GM19452 (cell line): ENCODE results near the gene IARS2.
"Not testable (repeated sequence)": the region's sequence is repeated elsewhere in the genome, so short reads cannot be mapped to it uniquely, and the experiment has no call there.

Source experiments
- ATAC-seq: cut with Tn5 transposase; IDR thresholded peaks from one replicate; pipeline ENCODE4 v1.9.1; 2021; ENCODE audit not compliant: unreplicated experiment

Gene IARS2

DNA sequence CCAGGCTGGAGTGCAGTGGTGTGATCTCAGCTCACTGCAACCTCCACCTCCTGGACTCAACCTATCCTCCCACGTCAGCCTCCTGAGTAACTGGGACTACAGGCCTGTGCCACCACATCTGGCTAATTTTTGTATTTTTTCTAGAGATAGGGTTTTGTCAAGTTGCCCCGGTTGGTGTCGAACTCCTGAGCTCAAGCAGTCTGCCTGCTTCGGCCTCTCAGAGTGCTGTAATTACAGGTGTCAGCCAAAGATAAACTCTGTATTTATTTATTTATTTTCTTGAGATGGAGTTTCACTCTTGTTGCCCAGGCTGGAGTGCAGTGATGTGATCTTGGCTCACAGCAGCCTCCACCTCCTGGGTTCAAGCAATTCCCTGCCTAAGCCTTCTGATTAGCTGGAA lies 18.7 kb downstream of the IARS2 start:
- not testable (repeated sequence) for ATAC-seq

DNA sequence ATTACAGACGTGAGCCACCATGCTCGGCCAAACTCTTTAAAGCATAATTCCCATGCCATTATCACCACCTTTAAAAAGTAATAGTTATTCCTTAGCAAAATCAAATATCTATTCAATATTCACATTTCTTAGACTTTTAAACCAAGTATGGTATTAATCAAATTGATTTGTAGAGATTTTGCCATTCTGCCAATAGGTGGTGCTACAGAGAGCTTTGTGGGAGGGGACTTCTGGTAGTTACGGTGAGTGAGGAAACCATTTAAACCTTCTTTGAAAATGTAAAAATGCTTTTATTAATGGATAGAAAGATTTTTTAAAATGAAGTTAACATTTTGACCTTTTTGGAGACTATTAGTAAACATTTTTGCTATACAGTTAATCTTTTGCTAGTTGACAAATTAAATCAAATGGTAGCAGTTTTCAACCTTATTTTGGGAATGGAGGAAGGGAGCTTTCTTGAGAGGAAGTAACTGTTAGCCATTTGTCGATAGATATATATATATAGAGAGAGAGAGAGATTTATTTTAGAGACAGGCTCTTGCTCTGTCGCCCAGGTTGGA lies 19.3 kb downstream of the IARS2 start:
- ATAC-seq: no peak

DNA sequence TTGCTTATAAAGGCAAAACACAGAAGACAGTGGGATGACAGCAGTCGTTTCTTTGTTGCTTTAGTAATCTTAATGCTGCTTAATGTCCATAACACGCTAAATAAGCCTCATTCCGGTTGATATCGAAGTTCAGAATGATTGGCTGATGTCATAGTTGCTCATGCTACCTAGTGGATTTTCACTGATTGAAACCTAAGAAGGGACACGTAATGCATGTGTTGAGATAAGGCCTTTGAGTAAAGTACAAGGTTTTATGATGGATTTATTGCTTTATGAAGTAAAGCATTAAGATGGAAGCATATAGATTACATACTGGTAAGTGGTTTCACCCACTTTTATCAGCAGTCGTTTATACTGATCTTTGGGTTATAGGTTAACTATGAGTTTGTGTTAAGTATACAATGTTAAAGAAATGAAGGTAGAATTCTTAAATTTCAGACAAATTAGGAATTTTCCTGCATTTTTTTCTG lies 25.1 kb downstream of the IARS2 start:
- ATAC-seq: no peak

DNA sequence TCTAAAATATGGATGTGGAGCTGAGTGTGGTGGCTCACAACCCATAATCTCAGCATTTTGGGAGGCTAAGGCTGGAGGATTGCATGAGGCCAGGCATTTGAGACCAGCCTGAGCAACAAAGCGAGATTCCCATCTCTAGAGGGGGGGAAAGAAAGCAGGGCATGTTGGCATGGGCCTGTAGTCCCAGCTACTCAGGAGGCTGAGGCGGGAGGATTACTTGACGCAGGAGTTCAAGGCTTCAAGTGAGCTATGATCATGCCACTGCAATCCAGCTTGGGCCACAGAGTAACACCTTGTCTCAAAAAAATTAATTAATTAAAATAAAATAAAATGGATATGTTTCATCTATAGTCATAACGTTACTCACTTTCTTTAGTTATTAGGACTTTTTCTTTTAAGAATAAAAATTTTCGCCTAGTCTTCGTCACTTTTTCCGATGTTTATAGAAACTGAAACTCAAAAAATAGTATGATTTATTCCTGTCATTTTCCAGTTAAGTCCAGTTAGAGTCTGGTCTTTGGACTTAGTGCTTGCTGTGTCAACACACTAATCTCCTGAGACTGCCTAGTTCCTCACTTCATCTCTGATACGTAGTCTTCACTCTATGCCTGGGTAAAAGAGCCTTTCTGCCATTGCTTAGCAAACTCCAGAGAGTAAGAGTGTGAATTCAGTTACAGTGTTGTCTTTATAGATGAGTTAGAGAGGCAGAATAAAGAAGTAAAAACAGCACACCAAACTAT lies 28.0 kb downstream of the IARS2 start:
- ATAC-seq: no peak

DNA sequence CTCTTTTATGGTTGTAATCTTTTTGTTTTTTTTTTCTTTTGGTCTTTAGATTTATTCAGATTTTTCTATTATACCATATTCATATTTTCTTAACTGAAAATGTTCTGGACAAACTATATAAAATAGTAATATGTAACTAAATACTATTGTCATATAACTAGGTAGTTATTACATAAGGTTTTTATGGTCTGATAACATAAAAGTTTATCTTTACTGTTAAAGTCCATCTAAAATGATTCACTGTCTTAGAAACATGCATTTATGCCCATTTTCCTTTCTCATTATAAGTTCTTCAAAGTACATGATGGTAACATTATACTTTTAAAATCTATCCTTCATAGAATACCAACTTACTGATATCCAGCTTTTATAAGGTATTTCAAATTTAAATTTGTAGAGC lies 29.1 kb downstream of the IARS2 start:
- no peak for ATAC-seq

DNA sequence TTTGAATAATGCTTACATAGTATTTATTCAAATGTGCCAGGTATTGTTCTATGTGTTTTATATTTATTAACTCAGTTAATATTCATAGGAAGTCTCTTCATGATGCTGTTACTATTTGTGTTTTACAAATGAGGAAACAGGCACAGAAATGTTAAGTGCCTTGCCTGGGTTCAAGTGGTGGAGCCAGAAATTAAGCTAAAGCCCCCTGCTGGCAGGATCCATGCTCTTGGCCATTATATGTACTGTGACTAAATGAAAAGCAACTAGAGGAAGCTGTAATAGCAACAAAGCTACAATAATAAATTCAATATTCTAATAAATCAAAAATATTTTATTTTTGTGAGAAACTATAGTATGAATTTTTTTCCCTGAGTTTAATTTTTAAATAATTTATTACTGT lies 30.0 kb downstream of the IARS2 start:
- no peak for ATAC-seq

DNA sequence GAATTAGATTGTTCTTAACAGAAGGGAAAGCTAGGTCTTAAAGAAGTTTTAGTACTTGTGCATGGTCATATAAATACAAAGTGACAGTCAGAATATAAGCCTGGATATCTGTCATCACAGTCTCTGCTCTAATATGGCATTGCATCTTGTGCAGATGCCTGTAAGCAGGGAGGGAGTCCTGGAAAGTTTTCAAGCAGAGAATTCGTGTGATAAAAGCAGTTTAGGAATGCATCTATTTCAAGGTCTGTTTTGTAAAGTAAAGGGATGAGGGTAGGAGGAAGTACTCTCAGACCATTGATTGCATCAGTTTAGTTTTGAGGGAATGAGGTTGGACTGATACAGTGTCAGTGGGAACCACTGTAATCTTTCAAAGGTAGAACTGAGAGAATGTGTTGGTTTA lies 30.6 kb downstream of the IARS2 start:
- ATAC-seq: no peak

DNA sequence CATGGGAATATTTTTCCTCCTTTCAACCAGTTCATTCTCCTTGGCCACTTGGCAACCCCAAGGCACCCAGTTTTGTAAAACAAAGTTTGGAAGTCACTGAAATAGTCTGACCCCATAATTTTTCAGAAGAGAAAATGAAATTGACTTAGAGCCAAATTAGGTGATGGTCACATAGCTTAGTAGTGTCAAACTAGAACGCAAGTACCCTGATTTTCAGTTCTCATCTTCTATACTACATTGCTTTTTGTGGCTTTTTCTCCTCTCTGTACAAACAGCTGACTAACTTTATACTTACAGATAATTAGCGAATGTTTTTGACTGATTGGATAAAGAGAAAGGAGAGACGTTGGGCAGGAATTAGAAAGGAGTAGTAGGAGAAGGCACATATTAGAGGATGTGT lies 33.1 kb downstream of the IARS2 start:
- no peak for ATAC-seq

DNA sequence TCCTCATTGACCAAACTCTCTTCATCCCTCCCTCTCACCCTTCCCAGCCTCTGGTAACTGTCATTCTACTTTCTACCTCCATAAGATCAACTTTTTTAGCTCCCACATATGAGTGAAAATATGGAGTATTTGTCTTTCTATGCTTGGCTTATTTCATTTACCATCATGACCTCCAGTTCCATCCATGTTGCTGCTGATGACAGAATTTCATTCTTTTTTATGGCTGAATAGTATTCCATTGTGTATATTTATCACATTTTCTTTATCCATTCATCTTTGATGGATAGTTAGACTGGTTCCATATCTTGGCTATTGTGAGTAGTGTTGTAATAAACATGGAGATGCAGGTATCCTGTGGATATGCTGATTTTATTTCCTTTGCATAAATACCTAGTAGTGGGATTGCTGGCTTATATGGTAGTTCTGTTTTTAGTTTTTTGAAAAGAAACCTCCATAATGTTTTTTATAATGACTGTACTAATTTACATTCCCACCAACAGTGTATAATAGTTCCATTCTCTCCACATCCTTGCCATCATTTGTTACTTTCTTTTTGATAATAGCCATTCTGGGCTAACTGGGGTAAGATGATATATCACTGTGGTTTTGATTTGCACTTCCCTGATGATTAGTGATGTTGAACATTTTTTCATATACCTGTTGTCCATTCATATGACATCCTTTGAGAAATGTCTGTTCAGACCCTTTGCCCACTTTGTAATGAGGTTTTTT lies 35.7 kb downstream of the IARS2 start:
- no peak for ATAC-seq

DNA sequence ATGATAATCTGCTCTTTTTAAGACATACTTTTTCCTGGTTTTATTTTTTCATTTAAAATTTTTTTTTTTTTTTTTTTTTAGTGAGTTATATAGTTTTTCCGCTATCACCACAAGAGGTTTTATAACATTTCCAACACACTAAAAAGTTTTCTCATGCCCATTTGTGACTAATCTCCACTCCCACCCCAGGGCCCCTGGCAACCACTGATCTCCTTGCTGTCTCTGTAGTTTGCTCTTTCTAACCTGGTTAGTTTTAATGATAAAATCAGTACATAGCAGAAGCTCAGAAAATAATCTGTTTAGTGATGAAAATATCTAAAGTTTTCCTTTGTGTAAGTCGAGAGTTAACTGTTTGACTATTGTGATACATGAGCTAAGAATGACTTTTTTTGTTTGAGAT lies 41.8 kb downstream of the IARS2 start:
- ATAC-seq: no peak

DNA sequence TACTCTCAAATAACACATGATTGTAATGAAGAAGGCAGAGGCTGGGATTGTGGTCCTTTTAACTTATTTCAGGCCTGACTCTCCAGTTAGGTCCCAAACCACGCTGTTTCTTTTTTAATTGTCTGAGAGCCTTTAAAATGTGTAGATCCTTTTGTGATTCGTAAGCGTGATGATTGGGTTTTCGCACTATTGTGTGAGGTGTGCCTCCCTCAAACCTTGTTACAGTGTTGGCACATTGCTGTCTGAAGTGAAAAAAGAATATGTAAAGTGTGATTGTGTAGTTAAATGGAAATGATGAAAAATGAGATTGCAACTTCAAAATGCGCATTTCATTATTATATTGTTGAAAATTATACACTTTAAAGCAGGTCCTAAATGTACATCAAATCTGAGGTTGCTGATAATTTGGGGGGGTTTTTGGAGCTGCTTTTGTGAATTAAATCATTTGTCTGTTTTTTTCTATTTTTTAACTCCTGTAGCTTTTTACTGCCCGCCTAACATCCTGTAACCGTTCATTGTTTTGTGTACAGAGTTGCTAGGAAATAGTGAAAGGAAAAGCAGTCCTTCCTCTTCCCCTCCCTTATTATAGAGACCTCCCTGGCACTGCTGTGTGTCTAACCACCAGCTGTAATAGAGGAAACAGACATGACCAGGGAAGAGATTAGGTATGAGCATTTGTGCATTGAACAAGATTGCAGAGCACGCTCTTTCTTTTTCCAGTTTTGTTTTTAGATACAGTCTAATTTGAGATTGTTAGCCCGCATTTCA lies 43.3 kb downstream of the IARS2 start:
- no peak for ATAC-seq

DNA sequence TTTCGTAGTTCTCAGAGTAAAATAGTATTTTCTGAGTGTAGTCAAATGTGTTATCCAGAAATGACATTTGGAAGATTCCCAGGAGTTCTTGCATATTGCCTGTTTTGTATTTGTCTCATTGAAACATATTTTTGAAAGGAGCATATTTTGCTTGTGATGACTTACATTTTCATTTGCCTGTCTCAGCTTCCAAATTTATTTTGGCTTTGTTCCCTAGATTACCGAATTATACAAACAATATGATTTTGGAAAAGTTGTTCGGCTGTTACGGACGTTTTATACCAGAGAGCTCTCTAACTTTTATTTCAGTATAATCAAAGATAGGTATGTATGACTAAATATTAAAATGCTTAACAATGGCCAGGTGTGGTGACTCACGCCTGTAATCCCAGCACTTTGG lies 46.0 kb downstream of the IARS2 start:
- ATAC-seq: no peak

DNA sequence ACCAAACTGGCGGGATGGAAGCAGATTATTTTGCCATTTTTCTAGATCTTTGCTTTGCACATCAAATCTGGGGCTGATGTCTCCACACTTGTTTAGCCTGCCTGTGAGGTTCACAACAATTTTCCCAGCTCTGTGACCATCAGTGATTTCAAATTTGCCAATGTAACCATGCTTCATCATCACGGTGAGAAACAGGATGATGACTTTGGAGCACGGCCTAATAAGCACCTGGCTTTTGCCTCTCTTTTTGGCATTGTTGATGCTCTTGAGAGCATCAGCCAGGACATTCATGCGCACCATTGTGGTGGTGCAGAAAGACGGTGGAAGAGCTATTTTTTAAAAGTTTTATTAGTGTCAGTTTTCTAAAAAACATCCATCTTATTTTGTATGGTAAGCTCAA lies 50.1 kb downstream of the IARS2 start:
- no peak for ATAC-seq

DNA sequence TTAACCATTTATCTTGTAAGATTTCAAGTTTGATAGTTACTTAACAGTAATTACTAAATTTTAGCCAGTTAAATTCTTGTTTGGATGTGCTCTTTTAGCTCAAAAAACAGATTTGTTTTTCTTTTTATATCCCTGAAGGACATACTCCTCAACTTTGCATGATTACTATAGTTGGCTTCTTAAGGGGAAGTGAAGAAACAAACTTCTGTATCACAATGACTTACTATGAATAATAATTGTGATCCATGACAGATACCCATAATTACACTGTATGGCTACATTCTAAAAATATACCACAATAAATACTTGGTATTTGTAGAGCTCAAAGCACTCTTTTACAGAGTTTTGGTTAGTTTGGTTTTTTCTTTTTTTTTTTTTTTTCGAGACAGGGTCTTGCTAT lies 55.8 kb downstream of the IARS2 start:
- no peak for ATAC-seq

DNA sequence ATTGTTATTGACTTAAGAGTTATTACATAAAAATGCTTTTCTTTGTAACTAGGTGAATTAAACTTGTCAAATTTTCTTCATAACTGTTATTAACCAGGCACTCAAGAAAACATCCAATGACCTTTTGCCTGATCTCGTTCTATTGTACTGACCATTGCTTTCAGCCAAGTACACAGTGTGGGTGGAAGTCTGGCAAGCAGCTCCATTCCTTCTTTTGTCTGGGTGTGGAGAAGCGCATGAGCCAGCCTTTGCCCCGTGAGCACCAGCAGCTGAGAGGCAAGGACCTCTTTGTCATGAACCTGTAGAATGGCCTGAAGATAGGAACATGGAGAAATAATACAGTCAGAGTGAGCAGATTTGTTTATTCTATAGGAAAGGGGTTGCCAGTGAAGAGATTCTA lies 57.5 kb downstream of the IARS2 start:
- ATAC-seq: no peak

DNA sequence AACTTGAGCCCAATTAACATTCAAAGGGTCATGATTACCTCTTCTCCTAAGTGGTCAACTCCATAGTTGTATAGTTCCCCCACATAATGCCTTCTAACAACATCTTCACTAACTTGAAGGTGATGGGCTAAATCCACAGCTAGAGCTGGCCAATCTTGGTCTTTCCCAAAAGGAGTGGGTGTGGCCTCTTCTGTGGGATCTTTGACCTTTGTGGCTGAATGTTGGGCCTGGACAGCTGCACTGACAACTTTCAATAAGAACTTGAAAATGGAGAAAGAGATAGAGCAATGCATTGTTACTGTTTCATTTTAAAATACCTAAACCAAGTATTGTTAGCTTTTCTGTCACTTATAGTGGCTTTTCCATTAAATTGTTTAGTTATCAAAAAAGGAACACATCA lies 59.2 kb downstream of the IARS2 start:
- ATAC-seq: no peak

DNA sequence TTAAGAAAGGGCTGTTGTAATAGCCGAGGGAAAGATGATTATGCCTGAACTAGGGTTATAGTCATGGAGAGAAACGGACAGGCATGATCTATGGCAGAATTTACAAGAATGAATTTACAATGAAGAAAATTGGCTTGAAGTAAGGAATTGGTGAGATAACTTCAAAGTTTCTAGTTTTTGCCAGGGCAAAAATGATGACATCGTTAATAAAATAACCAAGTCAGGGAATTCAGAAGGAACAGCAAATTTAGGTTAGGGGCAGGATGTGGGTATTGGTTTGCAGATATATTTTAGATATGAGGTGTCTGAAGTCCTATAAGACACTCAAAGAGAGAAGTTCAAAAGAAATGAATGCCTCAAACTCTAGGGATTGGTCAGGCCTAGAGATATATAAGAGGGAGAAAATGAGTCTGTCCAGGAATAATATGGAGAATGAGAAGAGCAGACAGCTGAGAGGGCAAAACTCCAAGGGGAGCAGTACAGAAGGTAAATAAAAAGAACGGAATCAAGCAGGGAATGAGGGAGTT lies 62.8 kb downstream of the IARS2 start:
- no peak for ATAC-seq

DNA sequence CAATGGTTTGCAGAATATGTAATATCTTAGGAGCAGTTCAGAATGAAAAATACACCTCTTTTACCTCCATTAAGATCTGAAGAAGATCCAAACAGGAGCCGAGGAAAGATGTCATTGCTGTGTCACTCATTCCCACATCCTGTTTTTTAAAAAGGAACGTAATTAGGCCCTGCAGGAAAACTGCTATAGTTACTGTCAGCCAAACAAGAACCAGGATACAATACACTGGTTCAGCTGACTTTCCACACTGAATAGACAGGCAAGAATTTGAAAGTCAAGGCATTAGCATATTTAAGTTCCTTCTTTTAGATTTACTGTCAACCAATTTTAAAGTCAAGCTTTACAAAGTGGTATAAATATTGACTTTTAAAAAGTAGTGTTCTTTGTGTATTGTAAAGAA lies 63.8 kb downstream of the IARS2 start:
- ATAC-seq: no peak

DNA sequence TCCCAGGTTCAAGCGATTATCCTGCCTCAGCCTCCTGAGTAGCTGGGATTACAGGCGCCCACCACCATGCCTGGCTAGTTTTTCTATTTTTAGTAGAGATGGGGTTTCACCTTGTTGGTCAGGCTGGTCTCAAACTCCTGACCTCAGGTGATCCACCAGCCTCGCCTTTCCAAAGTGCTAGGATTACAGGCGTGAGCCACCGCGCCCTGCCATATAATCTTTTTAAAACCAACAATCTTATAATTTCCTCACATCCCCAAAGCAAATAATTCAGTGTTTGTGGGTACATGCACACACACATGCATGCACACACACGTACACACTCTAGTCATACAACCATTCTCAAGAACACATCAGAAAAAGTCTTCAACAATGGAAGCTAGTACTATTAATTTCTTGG lies 64.6 kb downstream of the IARS2 start:
- not testable (repeated sequence) for ATAC-seq

DNA sequence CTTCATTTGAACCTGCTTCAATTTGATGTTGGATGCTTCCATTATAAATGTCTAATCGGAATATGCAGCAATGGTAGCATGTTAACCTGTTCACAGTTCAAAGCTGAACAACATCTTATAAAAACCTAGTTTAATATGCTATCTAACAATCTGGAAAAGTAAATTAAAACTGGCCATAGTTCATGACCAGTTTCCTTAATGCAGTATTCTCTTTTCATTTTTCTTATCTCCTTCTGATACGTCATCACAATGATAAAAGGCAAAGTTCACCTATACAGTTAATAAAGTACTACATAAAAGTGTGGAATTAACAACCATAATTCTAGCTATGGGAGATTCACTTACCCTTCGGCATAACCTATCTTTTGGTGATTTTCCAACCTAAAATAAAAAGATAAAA lies 65.1 kb downstream of the IARS2 start:
- no peak for ATAC-seq

DNA sequence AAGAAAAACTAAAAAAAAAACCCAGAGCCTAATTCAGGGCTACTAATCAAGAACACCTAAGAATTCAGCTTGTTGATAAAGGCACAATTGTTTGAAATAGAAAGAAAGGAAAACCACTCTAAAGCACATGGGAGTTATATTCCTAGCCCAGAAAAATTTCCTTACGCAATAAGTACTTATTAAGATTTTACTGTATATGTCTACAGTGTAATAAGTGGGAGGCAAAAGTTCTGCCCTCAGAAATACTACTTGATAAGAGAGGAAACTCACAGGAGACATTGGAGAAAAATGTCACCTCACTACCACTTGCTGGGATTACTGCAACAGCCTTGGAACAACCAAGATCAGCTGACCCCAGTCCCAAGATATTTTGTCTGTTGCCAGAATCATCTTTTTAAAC lies 66.1 kb downstream of the IARS2 start:
- ATAC-seq: no peak
